Esophagus muscularis mucosa (tissue), 4 donors: ENCODE results near the gene NDUFA13.

Source experiments
- EP300 ChIP-seq: sonication (generic); formaldehyde crosslinking; IDR thresholded peaks from one replicate; pipeline ENCODE4 v1.6.1; 2017; ENCODE audit warnings: antibody characterized with exemption
- POLR2A ChIP-seq: fragments of 450-650 bp; IDR thresholded peaks from one replicate; pipeline ENCODE4 v1.6.1; 2017; ENCODE audit warnings: antibody characterized with exemption, moderate library complexity, mild to moderate bottlenecking, low read depth
- POLR2AphosphoS5 ChIP-seq, 2 donors: sonication (generic); formaldehyde crosslinking; IDR thresholded peaks; one replicate each; pipeline ENCODE4 v1.6.1; 2017; ENCODE audit warnings: antibody characterized with exemption in 2 of 2
- TF ChIP-seq, protein P1 (sequence below), 3 experiments: fragments of 200-600 bp in 2 of 3; fragments of 450-650 bp in 1 of 3; sonication (generic) in 2 of 3; IDR thresholded peaks; one replicate each; pipeline ENCODE4 v1.5.1; 2017 to 2019; ENCODE audit warnings: antibody characterized with exemption in 3 of 3, mild to moderate bottlenecking in 2 of 3, moderate library complexity in 1 of 3

DNA sequence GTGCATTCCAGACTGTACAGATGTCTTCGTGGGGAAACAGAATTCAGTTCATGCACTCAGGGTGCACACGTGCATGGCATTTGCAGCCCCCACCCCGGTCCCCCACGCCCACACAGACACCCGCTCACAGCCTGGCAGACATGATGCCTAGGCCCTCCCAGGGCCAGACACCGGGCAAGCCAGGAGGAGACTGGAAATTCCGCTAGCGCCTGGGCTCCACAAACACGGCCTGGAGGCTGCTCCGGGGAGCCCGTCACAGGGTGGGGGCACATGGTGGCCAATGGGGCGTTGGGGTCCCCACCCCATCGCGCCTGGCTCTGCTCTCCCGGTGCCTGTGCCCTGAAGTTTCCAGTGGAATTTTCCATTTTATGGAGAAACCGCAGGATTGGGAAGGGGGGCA is 25.6 kb downstream of the NDUFA13 start:
- TF ChIP-seq, protein P1, sequence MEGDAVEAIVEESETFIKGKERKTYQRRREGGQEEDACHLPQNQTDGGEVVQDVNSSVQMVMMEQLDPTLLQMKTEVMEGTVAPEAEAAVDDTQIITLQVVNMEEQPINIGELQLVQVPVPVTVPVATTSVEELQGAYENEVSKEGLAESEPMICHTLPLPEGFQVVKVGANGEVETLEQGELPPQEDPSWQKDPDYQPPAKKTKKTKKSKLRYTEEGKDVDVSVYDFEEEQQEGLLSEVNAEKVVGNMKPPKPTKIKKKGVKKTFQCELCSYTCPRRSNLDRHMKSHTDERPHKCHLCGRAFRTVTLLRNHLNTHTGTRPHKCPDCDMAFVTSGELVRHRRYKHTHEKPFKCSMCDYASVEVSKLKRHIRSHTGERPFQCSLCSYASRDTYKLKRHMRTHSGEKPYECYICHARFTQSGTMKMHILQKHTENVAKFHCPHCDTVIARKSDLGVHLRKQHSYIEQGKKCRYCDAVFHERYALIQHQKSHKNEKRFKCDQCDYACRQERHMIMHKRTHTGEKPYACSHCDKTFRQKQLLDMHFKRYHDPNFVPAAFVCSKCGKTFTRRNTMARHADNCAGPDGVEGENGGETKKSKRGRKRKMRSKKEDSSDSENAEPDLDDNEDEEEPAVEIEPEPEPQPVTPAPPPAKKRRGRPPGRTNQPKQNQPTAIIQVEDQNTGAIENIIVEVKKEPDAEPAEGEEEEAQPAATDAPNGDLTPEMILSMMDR (IDR thresholded peaks at IDR 0.05), result no peak
- TF ChIP-seq EP300 (no peak), POLR2A (no peak), POLR2AphosphoS5 (IDR thresholded peaks at IDR 0.05) (no peak)
